COLO829 (cell line): ENCODE results near the gene KSR1.

Source experiments
- DNase-seq: peaks from one replicate; pipeline ENCODE4 v3.0.0; 2012; ENCODE audit warnings: low spot score

Gene KSR1

DNA sequence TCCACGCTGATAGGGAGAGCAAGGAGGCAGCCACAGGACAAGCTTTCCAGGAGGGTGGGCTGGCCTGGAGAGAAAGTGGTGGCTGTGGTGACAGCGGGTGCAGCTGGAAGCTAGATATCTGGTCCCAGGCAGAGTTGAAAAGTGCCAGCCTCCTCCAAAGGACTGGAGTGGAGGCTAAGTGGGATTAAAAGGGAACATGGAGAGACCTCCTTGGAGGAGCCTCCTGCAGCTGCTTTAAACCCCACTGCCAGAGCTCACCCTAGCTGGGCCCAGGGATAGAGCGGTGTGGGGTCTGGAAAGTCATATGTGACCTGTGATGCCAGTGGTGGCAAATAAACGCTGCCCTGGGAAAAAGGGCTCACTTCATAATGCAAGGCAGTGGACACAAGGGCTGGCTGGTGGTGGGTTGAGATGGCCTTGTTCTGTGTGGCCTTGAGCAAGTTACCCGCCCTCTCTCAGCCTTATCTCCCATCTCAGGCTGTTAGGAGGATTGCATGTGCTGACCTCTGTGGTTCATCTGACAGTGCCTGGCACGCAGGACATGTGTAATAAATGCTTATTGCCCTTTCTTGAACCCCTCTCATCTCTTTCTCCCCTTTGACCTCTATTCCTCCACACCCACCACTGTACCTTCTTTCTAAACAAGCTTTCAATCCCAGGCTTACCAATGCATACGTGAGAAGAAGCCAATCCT, 113.8 kb downstream of the KSR1 start:
- DNase-seq = no peak

DNA sequence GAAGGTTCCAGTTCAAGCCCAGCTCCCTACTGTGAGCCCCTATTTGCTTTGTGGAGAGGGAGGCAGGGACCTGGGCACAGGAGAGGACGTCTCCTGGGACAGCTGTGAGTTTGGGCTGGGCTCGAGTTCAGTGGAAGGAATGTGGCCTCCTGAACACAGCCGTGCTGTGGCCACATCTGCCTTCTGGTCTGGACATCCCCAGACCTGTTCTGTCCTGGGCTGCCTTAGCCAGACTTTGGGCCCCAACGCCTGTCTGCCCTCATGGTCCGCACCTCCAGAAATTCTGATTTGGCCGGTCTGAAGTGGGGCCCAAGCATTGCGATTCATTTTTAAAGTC, 114.3 kb downstream of the KSR1 start:
- no peak for DNase-seq

DNA sequence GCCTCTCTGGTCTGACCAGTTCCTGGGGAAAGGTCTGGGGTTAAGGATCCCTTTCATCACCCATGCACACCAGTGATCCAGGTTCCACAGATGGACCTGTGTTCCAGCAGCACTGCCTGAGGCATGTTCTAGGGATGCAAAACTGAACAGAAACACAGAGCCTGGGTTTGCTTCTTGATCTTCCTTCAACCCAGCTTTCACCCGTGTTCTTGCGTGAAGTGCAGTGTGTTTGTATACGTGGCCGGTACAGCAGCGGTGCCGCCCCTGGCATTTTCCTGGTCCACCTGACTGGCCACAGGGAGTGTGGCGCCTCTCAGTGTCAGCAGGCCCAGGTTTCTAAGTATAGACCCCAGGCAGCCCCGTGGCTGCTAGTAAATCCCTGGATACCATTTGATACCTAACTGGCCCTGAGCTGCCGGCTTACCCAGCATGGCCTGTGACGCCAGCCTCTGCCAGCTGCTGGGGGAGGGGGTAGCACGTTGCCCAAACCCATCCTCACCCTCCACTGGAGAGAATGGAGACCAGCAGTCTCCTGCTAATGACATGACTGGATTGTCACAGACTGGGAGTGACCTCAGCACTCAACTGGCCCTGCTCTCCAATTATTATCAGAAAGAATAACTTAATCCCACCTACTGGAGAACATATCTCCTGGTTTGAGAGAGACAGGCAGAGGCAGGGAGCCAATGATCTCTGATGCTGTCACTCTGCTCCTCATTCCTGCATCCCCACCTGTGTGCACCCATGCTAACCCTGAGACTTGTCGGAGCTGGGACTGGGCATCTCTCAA, 115.5 kb downstream of the KSR1 start:
- DNase-seq = no peak

DNA sequence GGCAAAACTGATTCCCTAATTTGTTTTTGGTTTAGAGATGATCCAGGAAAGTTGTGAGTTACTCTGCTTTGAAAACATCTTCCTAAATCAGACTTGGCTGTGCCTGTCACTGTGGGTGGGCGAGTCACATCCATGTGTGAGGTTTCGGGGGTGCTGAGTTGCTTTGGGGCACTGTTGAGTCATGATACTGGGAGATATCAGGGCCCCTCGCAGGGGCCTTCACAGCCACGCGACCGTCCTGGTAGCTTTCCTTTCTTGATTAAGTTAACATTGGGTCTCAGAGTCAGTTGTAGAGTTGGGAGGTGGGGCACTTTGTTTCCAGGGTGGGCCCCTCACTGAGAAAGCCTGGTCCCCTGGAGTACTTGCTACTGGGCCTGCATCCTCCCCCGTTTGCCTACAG, 116.4 kb downstream of the KSR1 start:
- DNase-seq = no peak

DNA sequence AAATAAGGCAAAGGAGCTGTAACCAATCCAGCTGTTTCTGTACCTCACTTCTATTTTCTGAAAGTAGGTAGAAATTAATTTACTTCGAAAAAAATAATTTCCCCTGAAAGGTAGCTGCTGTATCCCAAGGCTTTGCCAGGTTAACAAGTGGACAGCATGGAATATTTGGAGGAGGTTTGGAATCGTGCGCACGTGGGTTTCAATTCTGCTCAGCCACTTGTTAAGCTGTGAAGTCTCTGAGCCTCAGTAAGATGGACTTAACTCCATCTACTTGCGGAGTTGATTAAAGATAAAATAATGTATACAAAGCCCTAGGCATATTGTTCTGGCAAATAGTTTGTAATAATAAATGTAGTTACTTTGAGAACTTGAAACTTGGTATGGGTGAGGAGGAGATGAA, 117.3 kb downstream of the KSR1 start:
- no peak for DNase-seq

DNA sequence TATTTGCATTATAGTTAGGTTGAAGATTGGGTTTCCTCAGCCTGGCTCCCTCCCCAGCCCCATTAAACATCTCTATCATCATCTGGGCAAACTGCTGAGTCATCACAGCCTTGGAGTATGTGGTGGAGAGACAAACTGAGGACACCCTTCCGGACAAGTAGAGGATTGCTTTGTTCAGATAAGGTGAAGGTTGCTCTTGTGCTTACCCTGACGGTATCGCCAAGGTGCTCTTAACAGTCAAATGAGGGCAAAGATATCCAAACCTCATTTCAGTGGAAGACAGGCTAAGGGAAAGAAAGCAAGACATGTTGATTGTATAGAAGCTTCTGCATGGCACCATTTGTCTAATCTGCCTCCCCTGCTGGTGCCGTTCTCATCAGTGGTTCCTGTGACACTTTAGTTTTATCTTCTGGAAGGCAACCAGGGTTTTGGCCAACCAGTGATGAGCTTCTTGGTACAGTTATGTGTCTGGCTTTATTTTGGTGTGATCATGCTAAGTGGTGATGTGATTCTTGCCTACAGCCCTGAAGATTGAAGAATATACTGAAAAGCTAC, 117.8 kb downstream of the KSR1 start:
- DNase-seq = no peak

DNA sequence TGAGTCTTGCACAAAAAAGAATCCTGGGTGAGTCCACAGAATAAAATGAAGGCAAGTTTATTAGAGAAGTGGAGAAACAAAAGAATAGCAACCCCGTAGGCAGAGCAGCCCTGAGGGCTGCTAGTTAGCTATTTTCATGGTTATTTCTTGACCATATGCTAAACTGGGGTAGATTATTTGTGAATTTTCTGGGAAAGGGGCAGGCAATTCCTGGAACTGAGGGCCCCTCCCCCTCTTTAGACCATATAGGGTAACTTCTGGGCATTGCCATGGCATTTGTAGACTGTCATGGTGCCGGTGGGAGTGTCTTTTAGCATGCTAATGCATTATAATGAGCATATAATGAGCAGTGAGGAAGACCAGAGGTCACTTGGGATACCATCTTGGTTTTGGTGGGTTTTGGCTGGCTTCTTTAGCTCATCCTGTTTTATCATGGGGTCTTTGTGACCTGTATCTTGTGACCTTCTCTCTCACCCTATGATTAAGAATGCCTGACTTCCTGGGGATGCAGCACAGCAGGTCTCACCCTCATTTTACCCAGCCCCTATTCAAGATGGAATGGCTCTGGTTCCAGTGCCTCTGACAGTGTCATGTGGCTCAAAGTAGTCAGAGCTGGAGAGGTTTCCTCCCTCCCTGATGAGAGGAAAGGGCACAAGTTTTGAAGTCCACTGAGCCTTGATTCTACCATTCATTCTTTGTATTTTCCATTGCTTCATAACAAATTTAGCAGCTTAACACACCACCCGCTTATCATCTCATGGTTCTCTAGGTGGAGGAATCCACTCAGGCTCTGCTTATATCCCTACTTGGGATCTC, 119.1 kb downstream of the KSR1 start:
- no peak for DNase-seq

DNA sequence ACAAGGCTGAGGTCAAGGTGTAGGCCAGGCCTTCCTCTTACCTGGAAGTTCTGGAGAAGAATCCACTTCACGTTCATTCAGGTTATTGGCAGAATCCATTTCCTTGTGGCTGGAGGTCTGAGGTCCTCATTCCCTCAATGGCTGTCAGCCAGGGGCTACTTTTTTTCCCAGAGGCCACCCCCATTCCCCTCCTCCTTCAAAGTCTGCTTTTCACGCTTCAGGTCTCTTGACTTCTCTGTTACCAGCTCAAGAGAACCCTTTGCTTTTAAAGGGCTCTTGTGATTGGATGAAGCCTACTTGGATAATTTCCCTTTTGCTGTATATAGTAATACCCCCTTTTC, 119.6 kb downstream of the KSR1 start:
- no peak for DNase-seq

DNA sequence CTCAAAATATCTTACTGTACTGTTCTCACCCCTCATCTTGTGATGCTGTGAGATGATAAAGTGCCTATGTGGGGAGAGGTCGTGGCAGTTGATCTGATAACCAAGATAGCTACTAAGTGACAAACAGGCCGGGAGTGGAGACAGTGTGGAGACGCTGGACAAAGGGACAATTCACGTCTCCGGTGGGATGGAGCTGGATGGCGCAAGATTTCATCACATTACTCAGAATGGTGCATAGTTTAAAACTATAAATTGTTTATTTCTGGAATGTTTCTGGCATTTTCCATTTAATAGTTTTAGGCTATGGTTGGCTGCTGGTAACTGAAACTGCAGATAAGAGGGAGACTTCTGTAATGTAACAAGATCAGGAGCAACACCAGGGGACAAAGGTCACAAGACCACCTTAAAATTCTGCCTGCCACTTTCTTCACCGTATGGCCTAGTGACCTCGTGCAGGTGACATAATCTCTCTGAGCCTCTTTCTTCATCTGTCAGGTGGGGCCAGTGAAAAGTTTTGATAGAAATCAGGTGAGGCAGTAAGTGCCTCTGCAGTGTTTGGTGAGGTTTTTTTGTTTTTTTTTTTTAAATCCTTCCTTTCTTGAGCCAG, 120.3 kb downstream of the KSR1 start:
- DNase-seq = no peak

DNA sequence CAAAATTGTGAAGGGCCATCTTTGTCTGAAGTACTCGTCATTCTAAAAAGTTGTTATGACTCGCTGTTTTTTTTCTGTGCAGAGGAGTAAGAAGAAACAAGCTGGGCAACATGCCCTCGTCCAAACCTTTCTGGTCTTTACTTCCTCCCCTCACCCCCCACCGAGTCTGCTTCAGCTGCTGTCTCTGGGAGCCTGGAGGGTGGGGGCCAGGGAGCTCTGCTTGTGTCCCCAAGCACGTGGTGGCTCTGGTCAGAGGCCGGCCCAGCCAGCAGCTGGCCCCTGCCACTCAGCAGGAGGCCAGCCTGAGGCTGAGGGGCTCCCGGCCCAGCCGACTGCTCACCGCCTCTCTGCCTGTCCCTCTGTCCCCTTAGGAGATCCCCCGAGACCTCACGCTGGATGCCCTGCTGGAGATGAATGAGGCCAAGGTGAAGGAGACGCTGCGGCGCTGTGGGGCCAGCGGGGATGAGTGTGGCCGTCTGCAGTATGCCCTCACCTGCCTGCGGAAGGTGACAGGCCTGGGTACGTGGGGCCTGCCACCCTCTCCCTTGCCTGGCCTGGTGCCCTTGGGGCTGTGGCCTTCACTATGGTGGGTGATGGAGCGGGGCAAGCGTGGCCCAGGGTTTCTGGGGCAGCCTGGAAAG, 121.0 kb downstream of the KSR1 start:
- peak; percentile 42 for DNase-seq

DNA sequence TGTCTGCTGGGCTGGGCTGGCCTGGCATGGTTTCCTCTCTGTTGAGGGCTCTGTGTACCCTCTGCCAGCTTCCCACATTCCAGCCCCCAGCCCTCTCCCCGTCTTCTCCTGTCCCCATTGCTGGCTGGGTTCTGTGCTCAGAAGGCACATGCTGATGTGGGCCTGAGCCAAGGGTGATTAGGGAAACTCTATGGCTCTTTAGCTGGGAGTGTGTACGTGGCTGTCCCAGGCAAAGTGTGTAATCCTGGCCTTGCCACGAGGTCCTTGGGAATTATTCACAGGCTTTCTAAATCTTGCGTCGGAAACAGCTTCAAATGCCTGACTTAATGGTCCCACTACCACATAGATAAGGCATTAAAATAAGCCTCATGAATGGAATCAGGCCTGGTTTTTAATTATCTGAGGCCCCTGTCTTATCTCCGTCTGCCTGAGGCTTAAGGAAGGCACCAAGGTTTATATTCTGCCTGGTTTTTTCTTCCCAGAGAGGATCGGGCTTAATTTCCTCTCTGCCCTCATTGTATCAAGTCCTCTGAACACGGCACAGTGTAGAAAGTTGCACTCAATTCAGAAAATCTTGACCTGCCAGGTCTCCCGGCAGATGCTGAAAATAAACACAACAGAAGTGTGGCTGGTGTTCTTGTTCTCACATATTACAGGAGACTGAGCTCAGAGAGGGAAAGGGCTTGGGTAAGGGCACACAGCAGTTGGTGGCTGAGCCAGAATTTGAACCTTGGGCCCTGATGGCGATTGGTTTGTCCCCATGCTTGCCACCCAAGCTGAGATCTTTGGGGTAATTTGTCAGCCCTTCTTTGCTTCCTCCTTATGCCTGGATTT, 121.9 kb downstream of the KSR1 start:
- DNase-seq = no peak

DNA sequence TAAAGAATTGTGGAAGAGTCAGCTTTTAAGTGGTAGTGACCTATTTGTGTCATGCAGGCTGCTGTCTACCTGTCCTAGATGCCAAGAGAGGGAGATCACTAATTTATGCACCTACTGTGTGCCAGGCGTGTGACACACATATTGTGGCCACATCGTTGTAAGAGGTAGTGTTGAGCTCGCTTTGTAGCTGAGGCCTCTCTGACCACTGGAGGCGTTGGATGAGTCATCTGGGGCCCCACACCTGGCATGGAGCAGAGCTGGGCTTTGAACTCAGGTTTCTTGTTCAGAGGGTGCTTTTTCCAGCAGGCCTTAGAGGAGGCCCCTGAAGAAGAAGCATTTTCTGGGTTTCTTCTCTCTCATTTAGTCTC, 122.5 kb downstream of the KSR1 start:
- no peak for DNase-seq

DNA sequence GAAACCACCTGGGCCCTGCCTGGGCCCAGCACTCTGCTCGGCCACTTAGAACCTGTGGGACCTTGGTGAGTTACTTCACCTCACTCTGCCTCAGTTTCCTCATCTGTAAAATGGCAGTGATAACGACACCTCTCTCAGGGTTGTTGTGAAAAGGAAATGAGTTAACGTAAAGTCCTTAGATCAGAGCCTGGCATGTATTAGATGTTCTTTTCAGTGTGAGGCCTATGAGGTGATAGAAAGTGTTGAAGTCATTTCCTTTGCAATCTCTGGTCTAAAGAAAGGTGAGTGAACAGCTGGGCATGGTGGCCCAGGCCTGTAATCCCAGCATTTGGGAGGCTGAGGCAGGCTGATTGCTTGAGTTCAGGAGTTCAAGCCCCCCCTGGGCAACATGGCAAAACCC, 123.1 kb downstream of the KSR1 start:
- no peak for DNase-seq

DNA sequence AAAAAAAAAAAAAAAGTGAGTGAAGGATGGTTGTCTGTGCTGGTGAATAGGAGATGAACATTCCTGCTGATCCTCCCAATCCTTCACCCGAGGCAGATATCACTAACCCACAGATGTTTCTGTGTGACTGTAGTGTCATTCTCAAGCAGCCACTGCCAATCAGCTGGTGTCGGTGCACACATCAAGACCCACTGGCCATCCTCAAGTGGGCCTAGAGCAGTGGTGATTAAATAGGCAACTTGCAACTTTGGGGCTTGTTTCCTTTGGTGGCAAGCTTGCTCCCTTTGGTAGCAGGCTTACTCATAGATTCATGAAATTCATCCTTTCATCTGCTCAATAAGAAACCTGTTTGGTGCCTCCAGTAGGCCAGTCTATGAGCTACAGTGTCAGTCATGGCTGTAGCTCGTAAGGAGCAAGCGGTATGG, 123.7 kb downstream of the KSR1 start:
- DNase-seq = no peak

DNA sequence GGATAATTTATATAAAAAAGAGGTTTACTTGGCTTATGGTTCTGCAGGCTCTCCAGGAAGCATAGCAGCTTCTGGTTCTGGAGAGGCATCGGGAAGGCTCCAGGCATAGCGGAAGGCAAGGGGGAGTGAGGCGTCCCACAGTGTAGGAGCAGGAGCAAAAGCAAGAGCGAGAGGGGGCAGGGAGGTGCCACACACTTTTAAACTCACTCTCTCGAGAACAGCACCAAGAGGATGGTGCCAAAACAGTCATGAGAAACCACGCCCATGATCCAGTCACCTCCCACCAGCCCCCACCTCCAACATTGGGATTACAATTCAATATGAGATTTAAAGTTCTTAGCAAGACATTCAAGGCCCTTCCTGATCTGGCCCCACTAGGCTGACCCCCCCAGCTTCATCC, 124.8 kb downstream of the KSR1 start:
- DNase-seq = no peak

DNA sequence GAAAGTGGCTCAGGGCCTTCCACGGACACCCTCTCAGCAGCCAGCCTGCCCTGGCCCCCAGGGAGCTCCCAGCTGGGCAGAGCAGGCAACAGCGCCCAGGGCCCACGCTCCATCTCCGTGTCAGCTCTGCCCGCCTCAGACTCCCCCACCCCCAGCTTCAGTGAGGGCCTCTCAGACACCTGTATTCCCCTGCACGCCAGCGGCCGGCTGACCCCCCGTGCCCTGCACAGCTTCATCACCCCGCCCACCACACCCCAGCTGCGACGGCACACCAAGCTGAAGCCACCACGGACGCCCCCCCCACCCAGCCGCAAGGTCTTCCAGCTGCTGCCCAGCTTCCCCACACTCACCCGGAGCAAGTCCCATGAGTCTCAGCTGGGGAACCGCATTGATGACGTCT, 126.4 kb downstream of the KSR1 start:
- DNase-seq = no peak

DNA sequence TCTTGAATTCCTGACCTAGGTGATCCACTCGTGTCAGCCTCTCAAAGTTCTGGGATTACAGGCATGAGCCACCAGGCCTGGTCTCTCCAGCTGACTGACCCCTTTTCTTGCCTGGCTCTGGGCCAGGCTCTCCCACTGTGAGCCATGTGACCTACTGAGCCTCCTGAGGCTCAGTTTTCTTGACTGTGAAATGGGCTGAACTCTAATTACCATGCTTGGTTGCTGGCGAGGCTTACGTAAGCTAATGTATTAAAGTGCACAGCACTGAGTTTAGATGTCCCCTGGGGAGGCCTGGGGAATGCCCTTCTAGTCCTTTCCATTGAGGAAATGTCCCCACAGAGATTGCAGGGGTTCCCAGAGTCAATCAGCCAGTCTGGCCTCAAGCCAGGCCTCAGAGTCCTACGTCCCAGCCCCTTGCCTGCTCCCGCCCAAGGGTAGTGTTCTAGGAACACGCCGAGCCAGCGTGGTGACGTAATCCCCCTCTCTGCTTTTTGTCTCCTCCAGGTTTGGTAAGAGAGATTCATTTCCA, 129.0 kb downstream of the KSR1 start:
- no peak for DNase-seq

DNA sequence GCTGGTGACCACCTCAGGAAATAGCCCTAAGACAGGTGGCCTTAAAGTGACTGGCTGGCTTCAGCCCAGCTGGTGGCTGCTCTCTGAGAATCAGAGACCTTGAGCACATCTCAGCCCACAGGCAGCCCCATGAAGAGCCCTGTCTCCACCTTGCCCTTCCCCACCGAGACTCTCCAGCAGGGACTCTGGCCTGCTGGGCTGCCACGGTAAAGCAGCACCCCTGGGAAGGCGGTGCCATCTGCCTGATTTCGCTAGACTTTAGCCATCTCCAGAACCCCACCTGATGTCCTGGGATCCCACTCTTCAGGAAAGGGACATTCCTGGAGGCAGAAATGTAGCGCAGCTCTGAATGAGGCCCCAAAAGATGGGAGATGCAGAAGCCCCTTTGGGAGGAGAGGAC, 129.5 kb downstream of the KSR1 start:
- DNase-seq = no peak

DNA sequence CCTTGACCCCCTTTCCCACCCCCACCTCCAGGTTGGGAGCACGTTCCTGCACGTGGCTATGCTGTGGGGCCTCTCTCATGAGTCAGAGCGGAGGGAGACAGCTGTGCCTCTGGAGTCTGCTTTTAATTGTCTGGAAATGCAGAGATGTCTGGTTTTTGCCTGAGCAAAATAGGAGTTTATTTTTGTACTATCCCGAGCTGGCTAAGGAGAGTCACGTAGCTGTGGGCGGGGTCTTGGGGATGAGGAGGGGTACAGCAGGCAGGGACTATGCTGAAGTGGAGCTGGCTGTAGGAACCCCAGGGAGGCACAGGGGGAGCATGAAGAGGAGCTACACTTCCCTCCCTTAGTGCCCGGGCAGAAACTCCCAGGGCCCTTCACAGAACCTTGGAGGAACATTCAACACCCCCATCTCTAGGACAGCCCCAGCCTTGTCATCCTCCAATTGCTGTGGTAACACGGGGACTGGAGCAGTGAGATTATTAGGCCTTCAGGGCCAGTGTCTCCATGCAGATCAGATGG, 130.0 kb downstream of the KSR1 start:
- DNase-seq = no peak

DNA sequence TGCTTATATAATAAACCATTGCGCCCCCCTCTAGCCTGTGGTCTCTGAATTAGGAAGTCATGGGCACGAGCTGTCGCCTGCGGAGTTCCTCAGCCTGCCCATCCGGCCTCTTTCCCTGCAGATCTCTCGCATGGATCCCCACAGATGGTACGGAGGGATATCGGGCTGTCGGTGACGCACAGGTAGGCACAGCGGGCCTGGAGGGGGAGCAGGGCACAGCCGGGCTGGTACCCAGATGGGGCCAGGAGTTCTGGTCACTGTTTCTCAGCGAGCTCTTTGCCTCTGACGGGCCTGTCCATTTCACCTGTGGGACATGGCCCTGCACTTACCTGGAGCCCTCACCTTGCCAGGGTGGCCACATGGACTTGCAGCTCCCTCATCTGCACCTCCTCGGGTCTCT, 132.1 kb downstream of the KSR1 start:
- no peak for DNase-seq

DNA sequence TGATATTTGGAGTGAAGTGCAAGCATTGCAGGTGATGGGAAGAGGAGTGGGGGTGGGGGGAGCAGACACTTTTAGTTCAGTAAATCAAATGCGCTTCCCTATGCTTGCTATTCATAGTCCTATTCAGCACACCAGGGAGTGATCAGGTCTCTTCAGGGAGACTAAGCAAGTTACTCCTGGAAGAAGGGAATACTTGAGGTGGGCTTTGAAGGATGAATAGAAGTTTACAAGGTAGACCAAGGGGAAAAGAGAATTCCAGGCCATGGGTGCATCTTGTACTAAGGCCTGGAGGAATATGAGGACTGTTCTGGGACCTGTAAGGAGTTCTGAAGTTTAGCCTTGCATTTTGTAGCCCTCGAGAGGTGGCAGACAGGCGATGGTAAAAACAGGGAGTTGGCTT, 134.6 kb downstream of the KSR1 start:
- DNase-seq = no peak
